GM10266 (cell line): ENCODE measurements around the gene RTTN.

Experiments
- DNase-seq: peaks from one replicate; pipeline ENCODE4 v3.0.0; 2012; ENCODE audit errors: extremely low spot score
- TF ChIP-seq, protein P1 (sequence below): IDR thresholded peaks from 2 replicates; pipeline ENCODE4 v1.5.1; 2012; ENCODE audit warnings: mild to moderate bottlenecking, low read depth; ENCODE audit not compliant: control insufficient read depth, insufficient read depth; ENCODE audit errors: missing control alignments

The RTTN gene

DNA sequence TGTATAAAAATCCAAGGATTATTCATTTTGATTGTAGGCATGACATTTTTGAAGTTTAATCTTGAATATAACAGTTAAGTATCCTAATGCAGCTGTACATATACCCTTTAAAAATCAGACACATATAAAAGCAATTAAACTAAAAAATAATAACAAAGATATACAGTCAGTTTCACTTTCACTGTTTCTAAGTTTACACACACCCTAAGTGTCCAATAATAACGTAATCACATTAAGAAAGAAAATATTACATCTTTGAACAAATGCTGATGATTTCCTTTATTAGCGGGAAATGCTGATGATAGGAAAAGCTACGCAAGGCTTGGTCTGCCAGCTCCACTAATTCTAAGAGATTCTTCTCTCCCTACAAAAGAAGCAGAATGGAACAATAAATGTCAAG, 38.8 kb downstream of the RTTN start:
- TF ChIP-seq, protein P1, sequence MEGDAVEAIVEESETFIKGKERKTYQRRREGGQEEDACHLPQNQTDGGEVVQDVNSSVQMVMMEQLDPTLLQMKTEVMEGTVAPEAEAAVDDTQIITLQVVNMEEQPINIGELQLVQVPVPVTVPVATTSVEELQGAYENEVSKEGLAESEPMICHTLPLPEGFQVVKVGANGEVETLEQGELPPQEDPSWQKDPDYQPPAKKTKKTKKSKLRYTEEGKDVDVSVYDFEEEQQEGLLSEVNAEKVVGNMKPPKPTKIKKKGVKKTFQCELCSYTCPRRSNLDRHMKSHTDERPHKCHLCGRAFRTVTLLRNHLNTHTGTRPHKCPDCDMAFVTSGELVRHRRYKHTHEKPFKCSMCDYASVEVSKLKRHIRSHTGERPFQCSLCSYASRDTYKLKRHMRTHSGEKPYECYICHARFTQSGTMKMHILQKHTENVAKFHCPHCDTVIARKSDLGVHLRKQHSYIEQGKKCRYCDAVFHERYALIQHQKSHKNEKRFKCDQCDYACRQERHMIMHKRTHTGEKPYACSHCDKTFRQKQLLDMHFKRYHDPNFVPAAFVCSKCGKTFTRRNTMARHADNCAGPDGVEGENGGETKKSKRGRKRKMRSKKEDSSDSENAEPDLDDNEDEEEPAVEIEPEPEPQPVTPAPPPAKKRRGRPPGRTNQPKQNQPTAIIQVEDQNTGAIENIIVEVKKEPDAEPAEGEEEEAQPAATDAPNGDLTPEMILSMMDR = no peak
- no peak for DNase-seq

DNA sequence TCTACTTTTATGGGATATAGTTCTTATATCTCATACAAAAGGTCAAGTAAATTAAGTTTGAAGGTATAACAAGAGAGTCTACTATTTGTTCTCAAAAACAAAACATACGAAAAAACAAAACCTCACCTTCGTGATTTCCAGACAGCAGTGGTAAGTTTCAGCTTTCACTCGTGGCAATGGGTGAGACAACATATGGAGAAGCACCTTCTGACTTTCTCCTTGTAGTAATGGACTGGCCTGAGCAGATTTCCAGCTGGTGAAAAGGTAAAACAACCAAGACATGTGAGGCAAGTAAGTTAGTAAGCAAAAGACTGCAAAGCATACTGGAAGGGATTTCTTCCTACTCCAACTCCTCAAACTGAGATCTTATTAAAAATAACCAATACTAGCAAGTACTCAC, 39.6 kb downstream of the RTTN start:
- no peak for DNase-seq
- TF ChIP-seq, protein P1 = no peak

DNA sequence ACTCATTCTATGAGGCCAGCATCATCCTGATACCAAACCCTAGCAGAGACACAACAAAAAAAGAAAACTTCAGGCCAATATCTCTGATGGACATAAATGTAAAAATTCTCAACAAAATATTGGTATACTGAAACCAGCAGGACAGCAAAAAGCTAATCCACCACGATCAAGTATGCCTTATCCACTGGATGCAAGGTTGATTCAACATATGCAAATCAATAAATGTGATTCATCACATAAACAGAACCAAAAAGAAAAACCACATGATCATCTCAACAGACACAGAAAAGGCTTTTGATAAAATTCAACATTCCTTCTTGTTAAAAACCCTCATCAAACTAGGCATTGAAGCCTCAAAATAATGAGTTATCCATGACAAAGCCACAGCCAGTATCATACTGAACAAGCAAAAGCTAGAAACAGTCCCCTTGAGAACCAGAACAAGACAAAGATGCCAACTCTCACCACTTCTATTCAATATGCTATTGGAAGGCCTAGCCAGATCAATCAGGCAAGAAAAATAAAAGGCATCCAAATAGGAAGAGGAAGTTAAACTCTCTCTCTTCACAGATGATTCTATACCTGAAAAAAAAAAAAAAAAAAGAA, 45.3 kb downstream of the RTTN start:
- DNase-seq = no peak
- TF ChIP-seq, protein P1 = no peak

DNA sequence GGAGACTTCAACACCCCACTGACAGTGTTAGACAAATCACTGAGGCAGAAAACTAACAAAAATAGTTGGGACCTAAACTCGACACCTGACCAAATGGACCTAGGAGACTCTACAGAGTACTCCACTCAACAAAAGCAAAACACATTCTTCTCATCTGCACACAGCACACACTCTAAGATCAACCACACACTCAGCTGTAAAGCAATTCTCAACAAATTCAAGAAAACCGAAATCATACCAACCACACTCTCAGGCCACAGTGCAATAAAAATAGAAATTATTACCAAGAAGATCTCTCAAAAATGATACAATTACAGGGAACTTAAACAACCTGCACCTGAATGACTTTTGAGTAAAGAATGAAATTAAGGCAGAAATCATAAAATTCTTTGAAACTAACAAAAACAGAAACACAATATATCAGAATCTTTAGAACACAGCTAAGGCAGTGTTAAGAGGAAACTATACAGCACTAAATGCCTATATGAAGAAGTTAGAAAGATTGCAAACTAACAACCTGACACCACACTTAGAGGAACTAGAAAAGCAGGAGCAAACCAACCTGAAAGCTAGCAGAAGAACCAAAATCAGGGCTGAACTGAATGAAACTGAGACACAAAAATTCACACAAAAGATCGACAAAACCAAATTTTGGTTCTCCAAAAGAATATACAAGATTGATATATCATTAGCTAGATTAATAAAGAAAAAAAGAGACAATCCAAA, 46.3 kb downstream of the RTTN start:
- TF ChIP-seq, protein P1 = no peak
- DNase-seq = no peak

DNA sequence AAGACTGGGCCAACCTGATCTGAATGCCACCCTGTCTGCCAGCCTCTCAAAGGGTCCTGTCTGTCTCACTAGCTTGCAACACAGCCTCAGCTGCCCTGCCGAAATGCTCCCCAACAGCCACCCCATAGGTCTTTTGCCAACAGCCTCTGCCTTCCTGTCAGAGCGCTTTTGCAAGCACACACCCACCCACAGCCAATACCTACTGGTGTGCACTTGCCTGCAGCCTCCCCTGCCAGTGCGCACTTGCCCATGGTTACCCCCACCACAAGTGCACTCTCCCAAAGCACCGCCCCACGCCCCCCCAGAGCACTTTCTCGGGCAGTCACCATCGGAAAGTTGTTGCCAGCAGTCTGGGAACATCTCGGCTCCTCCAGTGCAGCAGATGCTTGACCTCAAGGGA, 48.6 kb downstream of the RTTN start:
- TF ChIP-seq, protein P1 = no peak
- no peak for DNase-seq

DNA sequence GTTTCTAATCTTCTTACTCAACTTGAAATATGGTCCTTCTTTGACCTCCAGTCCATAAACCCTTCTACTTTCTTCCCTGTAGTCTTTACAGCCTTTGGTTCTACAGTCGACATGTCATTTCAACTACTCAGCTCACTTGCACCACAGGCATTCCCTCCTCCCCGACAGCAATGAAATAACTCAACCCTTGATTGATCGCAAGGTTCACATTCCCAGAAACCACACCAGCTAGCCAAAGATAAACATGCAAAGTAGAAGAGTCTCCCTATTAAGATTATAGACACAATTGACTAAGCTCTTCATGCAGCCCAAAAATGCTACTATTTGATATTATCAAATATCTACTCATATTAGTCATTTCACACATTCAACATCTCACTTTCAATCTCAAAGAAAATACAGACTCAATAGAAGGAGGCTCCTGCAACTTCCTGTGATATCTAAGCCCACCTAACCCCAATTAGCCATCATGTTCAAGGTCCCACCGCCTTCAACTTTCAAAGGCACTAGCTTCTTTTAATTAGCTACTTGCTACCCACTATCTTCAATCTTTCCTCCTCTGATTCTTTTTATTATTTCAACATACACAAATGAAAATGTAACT, 50.8 kb downstream of the RTTN start:
- TF ChIP-seq, protein P1 = no peak
- DNase-seq = no peak

DNA sequence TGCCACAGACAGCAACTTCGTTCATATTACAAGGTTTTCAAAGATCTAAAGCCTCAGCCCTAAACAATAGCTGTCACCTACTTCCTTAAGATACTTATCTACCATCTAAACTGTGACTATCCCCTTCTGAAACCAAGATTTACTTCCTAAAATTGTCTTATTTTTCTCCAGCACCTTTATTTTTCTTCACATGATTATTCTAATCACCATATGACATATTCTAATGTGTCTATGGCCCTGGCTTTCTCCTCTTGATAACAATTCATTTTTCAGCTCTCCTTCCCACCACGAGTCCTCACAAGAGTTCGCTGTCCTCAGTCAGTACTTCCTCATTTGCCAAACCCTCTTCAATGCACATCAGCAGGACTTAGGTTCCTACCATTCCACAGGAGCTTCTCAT, 53.9 kb downstream of the RTTN start:
- DNase-seq = no peak
- TF ChIP-seq, protein P1 = no peak
